ENCODE measurements around the gene STC2. TPM values are rescaled to one million over a fixed set of nuclear protein-coding genes. Genes with fewer than 3 reads are reported as not detected.
"Not testable (repeated sequence)": the region's sequence is repeated elsewhere in the genome, so short reads cannot be mapped to it uniquely, and the experiment has no call there.

STC2 gene
- total RNA-seq, 1 donor from 2014 or later, result 4.9 TPM

- no peak for ATAC-seq
- no peak for DNase-seq
- Histone ChIP-seq H3K36me3 (no peaks in the 10 kb centered on the region), H3K9me3 (no peaks in the 10 kb centered on the region), H3K4me3 (no peak overlapping the region), H3K27me3 (peaks cover 40% of the 10 kb centered on the region), H3K4me1 (peaks cover 10% of the 10 kb centered on the region), H3K27ac (no peak overlapping the region)
- intact Hi-C loops (cut with DNase I), result loop anchor here (5.0 kb wide), 1 partner anchor 40 kb away; no protein-coding TSS in a partner anchor
- no peak for TF ChIP-seq CTCF (IDR thresholded peaks at IDR 0.05)
Measured at GRCh38 chr5:173291722-173292658, 36.2 kb downstream of the STC2 start.

- Histone ChIP-seq H3K27me3 (peaks cover 45% of the 10 kb centered on the region), H3K4me3 (no peak overlapping the region), H3K27ac (no peak overlapping the region), H3K4me1 (peaks cover 10% of the 10 kb centered on the region), H3K36me3 (no peaks in the 10 kb centered on the region), H3K9me3 (no peaks in the 10 kb centered on the region)
- ATAC-seq (no peak), DNase-seq (no peak)
- intact Hi-C loops (cut with DNase I), result loop anchor here (5.0 kb wide), 1 partner anchor 42 kb away; no protein-coding TSS in a partner anchor
- no peak for TF ChIP-seq CTCF (IDR thresholded peaks at IDR 0.05)
Measured at GRCh38 chr5:173290477-173291131, 37.6 kb downstream of the STC2 start.

GRCh38 chr5:173289372-173289771, 38.8 kb downstream of the STC2 start:
- no peak for ATAC-seq
- Histone ChIP-seq H3K27ac (no peak overlapping the region), H3K4me1 (peaks cover 9% of the 10 kb centered on the region), H3K36me3 (no peaks in the 10 kb centered on the region), H3K27me3 (peaks cover 46% of the 10 kb centered on the region), H3K4me3 (no peak overlapping the region), H3K9me3 (no peaks in the 10 kb centered on the region)
- DNase-seq, result no peak
- no peak for TF ChIP-seq CTCF (IDR thresholded peaks at IDR 0.05)
- intact Hi-C loops (cut with DNase I), result loop anchor here (10.0 kb wide), 1 partner anchor 315 kb away; no protein-coding TSS in a partner anchor

- ATAC-seq (no peak), DNase-seq (no peak)
- H3K9me3 ChIP-seq, result no peaks in the 10 kb centered on the region
- H3K4me3 ChIP-seq, result no peak overlapping the region
- H3K4me1 ChIP-seq, result peaks cover 5% of the 10 kb centered on the region
- no peak for TF ChIP-seq CTCF (IDR thresholded peaks at IDR 0.05)
- no peak overlapping the region for H3K27ac ChIP-seq
- intact Hi-C loops (cut with DNase I), result loop anchor here (10.0 kb wide), 1 partner anchor 314 kb away; no protein-coding TSS in a partner anchor
- H3K36me3 ChIP-seq, result no peaks in the 10 kb centered on the region
- H3K27me3 ChIP-seq, result peaks cover 51% of the 10 kb centered on the region
Measured at GRCh38 chr5:173288632-173289031, 39.6 kb downstream of the STC2 start.

- intact Hi-C loops (cut with DNase I), result loop anchor here (10.0 kb wide), 1 partner anchor 312 kb away; no protein-coding TSS in a partner anchor
- H3K9me3 ChIP-seq, result no peaks in the 10 kb centered on the region
- ATAC-seq (no peak), DNase-seq (no peak)
- H3K4me3 ChIP-seq, result no peak overlapping the region
- H3K27ac ChIP-seq, result no peak overlapping the region
- H3K36me3 ChIP-seq, result no peaks in the 10 kb centered on the region
- H3K27me3 ChIP-seq, result peaks cover 51% of the 10 kb centered on the region
- no peak for TF ChIP-seq CTCF (IDR thresholded peaks at IDR 0.05)
- peaks cover 6% of the 10 kb centered on the region for H3K4me1 ChIP-seq
Measured at GRCh38 chr5:173287086-173287485, 41.1 kb downstream of the STC2 start.

- not testable (repeated sequence) for H3K36me3 ChIP-seq, H3K4me3 ChIP-seq, H3K4me1 ChIP-seq, H3K9me3 ChIP-seq, ATAC-seq, DNase-seq, H3K27ac ChIP-seq
- peaks cover 63% of the 10 kb centered on the region for H3K27me3 ChIP-seq
- intact Hi-C loops (cut with DNase I), result loop anchor here (10.0 kb wide), 1 partner anchor 310 kb away; no protein-coding TSS in a partner anchor
Measured at GRCh38 chr5:173284343-173284958, 43.8 kb downstream of the STC2 start.
